Activated T-helper 17 cell treated with anti-CD3 and anti-CD28 coated beads, Interleukin-2, amount 50 U/mL, for 72 hours (primary cell): Measurements from ENCODE around the gene PLEKHM2. TPM values are rescaled to one million over a fixed set of nuclear protein-coding genes. Genes with fewer than 3 reads are reported as not detected.

ENCODE experiments used
- ATAC-seq: fragments of 150-1000 bp; cut with Tn5 transposase; replicated peaks from 2 replicates; pipeline ENCODE4 v1.10.0; 2021; ENCODE audit warnings: mild to moderate bottlenecking, moderate library complexity
- H3K27ac Mint-ChIP-seq: one replicate; pipeline ENCODE4 v1.8.0; 2022; ENCODE audit warnings: mixed read lengths
- H3K27me3 Mint-ChIP-seq: one replicate; pipeline ENCODE4 v1.8.0; 2022; ENCODE audit warnings: mixed read lengths
- H3K36me3 Mint-ChIP-seq: one replicate; pipeline ENCODE4 v1.8.0; 2022; ENCODE audit warnings: low read depth, mild to moderate bottlenecking, mixed read lengths
- H3K4me1 Mint-ChIP-seq: one replicate; pipeline ENCODE4 v1.8.0; 2022; ENCODE audit warnings: mixed read lengths
- H3K4me3 Mint-ChIP-seq: one replicate; pipeline ENCODE4 v1.8.0; 2022; ENCODE audit warnings: mild to moderate bottlenecking, mixed read lengths
- H3K9me3 Mint-ChIP-seq: one replicate; pipeline ENCODE4 v1.8.0; 2022; ENCODE audit warnings: mixed read lengths
- total RNA-seq, 2 donors: library from RNA; stranded (reverse); gene quantifications; one replicate each; pipeline ENCODE4 v1.2.3, GENCODE V29; 2022

Gene PLEKHM2
- total RNA-seq, 2 donors from 2014 or later: 32.2 to 50.5 TPM

- Mint-ChIP-seq H3K9me3 (no peaks in the 10 kb centered on the region), H3K27ac (no peak overlapping the region), H3K4me3 (no peak overlapping the region), H3K36me3 (peaks cover 41% of the 10 kb centered on the region), H3K27me3 (no peaks in the 10 kb centered on the region), H3K4me1 (no peaks in the 10 kb centered on the region)
- ATAC-seq: no peak
Measured at GRCh38 chr1:15663925-15664324, 20.2 kb upstream of the PLEKHM2 start.

GRCh38 chr1:15667362-15667761 is 16.8 kb upstream of the PLEKHM2 start:
- Mint-ChIP-seq H3K27ac (no peak overlapping the region), H3K27me3 (no peaks in the 10 kb centered on the region), H3K4me1 (no peaks in the 10 kb centered on the region), H3K36me3 (peaks cover 7% of the 10 kb centered on the region), H3K4me3 (no peak overlapping the region), H3K9me3 (no peaks in the 10 kb centered on the region)
- no peak for ATAC-seq

DNA sequence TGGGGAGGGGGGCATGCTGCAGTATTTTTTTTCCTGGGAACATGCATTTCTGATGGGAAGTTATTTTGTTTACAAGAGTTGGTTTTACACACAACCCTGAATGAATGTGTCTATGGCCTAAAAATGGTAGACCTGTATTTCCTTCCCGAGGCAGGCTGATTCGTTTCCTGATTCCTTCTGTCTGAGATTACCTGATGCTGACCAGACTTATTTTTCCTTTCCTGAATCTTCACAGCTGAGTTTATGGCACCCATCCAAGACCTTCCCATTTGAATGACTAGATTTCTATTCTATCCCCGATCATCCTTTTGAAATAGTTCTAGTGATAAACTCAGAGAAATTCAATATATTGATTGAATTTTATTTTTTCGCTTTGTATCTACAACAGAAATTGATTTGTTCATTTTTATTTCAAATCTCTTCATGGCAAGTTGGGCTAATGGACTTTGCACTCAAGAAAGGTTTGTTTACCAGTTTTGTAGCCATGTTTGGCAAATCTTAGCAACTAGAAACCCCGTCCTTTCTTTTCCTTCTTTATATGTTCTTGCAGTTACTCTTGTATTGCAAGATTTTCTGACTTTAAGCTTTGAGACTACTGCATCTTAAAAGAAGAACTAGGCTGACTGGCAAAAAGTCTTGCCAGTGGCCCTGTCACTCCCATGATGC is 15.9 kb upstream of the PLEKHM2 start:
- Mint-ChIP-seq H3K36me3 (no peaks in the 10 kb centered on the region), H3K27ac (no peak overlapping the region), H3K4me1 (no peaks in the 10 kb centered on the region), H3K27me3 (no peaks in the 10 kb centered on the region), H3K4me3 (no peak overlapping the region), H3K9me3 (no peaks in the 10 kb centered on the region)
- no peak for ATAC-seq

GRCh38 chr1:15669074-15669473 is 15.0 kb upstream of the PLEKHM2 start:
- no peaks in the 10 kb centered on the region for H3K9me3 Mint-ChIP-seq

DNA sequence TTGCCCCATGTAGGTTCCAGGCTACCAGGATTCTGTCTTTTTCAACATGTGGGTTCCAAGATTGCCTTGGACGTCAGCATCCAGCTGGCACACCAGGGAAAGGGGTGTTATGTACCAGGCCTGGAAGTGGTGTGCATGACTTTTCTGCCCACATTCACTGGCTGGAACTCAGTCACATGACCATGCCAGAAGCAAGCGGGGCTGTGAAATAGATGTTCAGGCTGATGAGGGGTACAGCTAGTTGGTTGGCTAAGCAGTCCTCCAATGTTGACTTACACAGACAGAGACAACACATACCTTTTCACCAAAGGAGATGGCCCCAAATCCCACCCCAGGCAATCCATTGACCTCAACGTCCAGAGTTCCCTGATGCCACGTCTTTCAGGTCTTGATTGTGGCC is 14.3 kb upstream of the PLEKHM2 start:
- Mint-ChIP-seq H3K27ac (no peak overlapping the region), H3K9me3 (no peaks in the 10 kb centered on the region), H3K27me3 (no peaks in the 10 kb centered on the region), H3K36me3 (no peaks in the 10 kb centered on the region), H3K4me1 (no peaks in the 10 kb centered on the region), H3K4me3 (no peak overlapping the region)
- ATAC-seq: no peak

More at GRCh38 chr1:15669074-15669473, 15.0 kb upstream of the PLEKHM2 start:
- H3K36me3 Mint-ChIP-seq: no peaks in the 10 kb centered on the region
- no peaks in the 10 kb centered on the region for H3K27me3 Mint-ChIP-seq
- H3K4me1 Mint-ChIP-seq: no peaks in the 10 kb centered on the region
- no peak overlapping the region for H3K27ac Mint-ChIP-seq
- no peak for ATAC-seq
- H3K4me3 Mint-ChIP-seq: no peak overlapping the region

DNA sequence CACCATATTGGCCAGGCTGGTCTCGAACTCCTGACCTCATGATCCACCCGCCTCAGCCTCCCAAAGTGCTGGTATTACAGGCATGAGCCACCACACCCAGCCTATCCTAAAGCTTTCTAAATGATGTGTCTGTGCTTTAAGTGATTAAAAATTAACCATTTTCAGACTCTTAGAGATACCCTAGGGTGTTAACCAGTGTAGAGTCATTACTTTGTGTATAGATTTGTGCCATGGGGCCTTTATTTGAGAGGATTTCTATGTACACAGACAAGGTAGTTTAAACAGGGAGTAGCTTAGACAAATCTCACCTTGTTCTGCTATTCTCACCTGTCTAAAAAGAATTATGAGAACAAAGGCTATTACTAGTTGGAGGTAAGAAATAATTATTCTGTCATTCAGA is 12.7 kb upstream of the PLEKHM2 start:
- Mint-ChIP-seq H3K4me1 (no peaks in the 10 kb centered on the region), H3K9me3 (no peaks in the 10 kb centered on the region), H3K36me3 (no peaks in the 10 kb centered on the region), H3K27me3 (no peaks in the 10 kb centered on the region), H3K4me3 (no peak overlapping the region), H3K27ac (peak overlapping the region; percentile 13)
- no peak for ATAC-seq

- H3K4me1 Mint-ChIP-seq: no peaks in the 10 kb centered on the region
- H3K4me3 Mint-ChIP-seq: no peak overlapping the region
- H3K9me3 Mint-ChIP-seq: no peaks in the 10 kb centered on the region
- no peak for ATAC-seq
- H3K27me3 Mint-ChIP-seq: no peaks in the 10 kb centered on the region
- H3K36me3 Mint-ChIP-seq: no peaks in the 10 kb centered on the region
- no peak overlapping the region for H3K27ac Mint-ChIP-seq
Measured at GRCh38 chr1:15674386-15675159, 9.5 kb upstream of the PLEKHM2 start.

- Mint-ChIP-seq H3K4me3 (no peak overlapping the region), H3K27ac (no peak overlapping the region), H3K27me3 (no peaks in the 10 kb centered on the region), H3K4me1 (no peaks in the 10 kb centered on the region), H3K36me3 (no peaks in the 10 kb centered on the region), H3K9me3 (no peaks in the 10 kb centered on the region)
- ATAC-seq: no peak
Measured at GRCh38 chr1:15676010-15676409, 8.1 kb upstream of the PLEKHM2 start.

DNA sequence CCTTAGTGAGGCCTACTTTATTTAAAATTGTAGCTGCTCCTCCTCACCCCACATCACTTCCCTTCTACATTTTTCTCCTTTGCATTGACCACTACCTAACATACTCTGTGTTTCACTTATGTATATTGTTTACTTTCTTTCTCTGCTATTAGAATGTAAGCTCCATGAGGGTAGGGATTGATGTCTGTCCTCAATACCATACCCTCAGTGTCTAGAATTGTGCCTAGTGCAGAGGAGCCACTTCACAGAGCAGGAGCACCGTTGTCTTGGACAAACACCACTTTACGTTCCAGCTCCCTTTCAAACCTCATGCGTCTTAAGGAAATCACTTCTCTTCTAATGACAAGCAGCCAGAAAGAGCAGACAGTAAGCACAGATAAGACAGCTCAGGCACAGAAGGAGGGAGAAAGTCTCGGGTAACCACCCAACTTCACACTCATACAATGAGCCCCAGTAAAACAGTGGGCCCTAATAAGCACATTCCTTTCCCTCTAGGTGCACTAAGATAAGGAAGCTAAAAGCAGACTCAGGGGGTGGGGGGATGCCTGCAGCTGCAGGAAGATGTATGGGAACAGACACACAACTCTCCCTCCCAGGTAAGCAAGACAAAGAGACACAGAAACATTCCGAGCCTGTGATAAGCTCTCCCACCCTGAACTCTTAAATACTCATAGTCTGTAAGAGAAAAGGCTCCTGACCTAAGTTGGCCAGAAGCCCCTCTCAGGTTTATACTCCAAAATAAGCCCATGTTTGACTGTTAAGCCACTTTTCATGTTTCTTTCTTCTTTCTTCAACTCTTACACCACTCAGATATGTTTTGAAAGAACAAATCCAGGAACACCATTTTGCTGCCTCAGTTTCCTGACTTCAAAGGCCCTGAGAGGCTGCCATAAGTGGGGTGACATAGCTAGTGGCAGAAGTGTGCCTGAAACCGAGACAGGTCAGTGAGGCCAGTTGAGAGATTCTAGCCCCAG is 7.1 kb upstream of the PLEKHM2 start:
- Mint-ChIP-seq H3K9me3 (no peaks in the 10 kb centered on the region), H3K4me1 (peaks cover 3% of the 10 kb centered on the region), H3K27me3 (no peaks in the 10 kb centered on the region), H3K36me3 (no peaks in the 10 kb centered on the region), H3K27ac (no peak overlapping the region), H3K4me3 (no peak overlapping the region)
- no peak for ATAC-seq

GRCh38 chr1:15678578-15678977 is 5.5 kb upstream of the PLEKHM2 start:
- Mint-ChIP-seq H3K36me3 (no peaks in the 10 kb centered on the region), H3K9me3 (no peaks in the 10 kb centered on the region), H3K4me1 (peaks cover 9% of the 10 kb centered on the region), H3K27ac (peak overlapping the region; percentile 41), H3K27me3 (no peaks in the 10 kb centered on the region), H3K4me3 (no peak overlapping the region)
- peak; percentile 65 for ATAC-seq

- Mint-ChIP-seq H3K36me3 (no peaks in the 10 kb centered on the region), H3K4me3 (no peak overlapping the region), H3K27me3 (no peaks in the 10 kb centered on the region), H3K27ac (no peak overlapping the region), H3K9me3 (no peaks in the 10 kb centered on the region), H3K4me1 (peaks cover 9% of the 10 kb centered on the region)
- no peak for ATAC-seq
Measured at GRCh38 chr1:15680131-15680530, 4.0 kb upstream of the PLEKHM2 start.

GRCh38 chr1:15680561-15681348 is 3.4 kb upstream of the PLEKHM2 start:
- peak; percentile 67 for ATAC-seq
- H3K27ac Mint-ChIP-seq: peak overlapping the region; percentile 22
- H3K9me3 Mint-ChIP-seq: no peaks in the 10 kb centered on the region
- no peaks in the 10 kb centered on the region for H3K36me3 Mint-ChIP-seq
- H3K4me1 Mint-ChIP-seq: peaks cover 11% of the 10 kb centered on the region
- H3K4me3 Mint-ChIP-seq: peak overlapping the region; percentile 19
- H3K27me3 Mint-ChIP-seq: no peaks in the 10 kb centered on the region

DNA sequence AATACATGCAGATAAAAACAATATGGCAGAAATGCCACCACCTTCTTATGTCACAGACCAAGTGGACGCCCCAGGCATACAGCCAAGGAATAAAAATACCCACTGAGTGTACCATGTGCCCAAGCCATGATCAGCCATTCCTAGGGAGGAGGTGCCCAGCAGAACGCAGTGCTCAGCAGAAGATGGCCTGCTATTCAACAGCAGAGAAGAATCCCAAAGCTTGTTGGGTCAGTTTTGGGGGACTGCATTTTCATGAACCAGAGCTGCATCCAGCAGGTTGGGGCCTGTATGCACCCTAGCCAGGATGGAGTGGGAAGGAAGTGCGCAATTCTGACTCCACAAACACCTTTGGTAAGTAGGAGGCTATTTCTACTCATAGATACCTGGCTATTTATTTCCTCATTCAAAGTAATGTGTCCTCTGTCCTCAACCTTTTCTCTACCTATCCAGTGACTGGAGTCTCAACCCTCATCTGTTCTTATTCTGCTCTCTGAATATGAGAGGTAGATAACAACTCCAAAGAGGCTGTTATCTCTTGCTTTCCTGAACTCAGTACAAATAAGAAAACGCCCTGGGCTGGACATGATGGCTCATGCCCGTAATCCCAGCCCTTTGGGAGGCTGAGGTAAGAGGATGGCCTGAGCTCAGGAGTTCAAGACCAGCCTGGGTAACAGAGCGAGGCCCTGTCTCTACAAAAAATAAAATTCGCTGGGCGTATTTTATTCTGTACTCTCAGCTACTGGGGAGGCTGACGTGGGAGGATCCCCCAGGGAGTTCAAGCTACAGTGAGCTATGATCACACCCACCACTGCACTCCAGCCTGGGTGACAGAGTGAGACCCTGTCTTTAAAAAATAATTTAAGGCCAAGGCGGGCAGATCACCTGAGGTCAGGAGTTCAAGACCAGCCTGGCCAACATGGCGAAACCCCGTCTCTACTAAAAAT is 2.5 kb upstream of the PLEKHM2 start:
- H3K4me1 Mint-ChIP-seq: peaks cover 15% of the 10 kb centered on the region
- peak overlapping the region; percentile 19 for H3K4me3 Mint-ChIP-seq
- ATAC-seq: no peak
- H3K27me3 Mint-ChIP-seq: no peaks in the 10 kb centered on the region
- no peaks in the 10 kb centered on the region for H3K36me3 Mint-ChIP-seq
- H3K27ac Mint-ChIP-seq: peak overlapping the region; percentile 22
- no peaks in the 10 kb centered on the region for H3K9me3 Mint-ChIP-seq
